Putamen (tissue), 1 donor: Measurements from ENCODE around the gene COL15A1.

Experiments used
- DNase-seq: peaks from one replicate; pipeline ENCODE4 v3.0.0-alpha.2; 2016; ENCODE audit warnings: low spot score

COL15A1 gene

GRCh38 chr9:98916660-98917059 is 27.0 kb upstream of the COL15A1 start:
- no peak for DNase-seq

- DNase-seq, result no peak
These were observed 25.8 kb upstream of the COL15A1 start for GRCh38 chr9:98917746-98918487.

- DNase-seq, result no peak
These were observed 22.0 kb upstream of the COL15A1 start for GRCh38 chr9:98921732-98922131.

- DNase-seq, result no peak
These were observed 20.8 kb upstream of the COL15A1 start for GRCh38 chr9:98922721-98923435.

- DNase-seq, result no peak
These were observed 20.1 kb upstream of the COL15A1 start for GRCh38 chr9:98923451-98924123.

- no peak for DNase-seq
These were observed 18.5 kb upstream of the COL15A1 start for GRCh38 chr9:98924946-98925820.

- no peak for DNase-seq
These were observed 17.8 kb upstream of the COL15A1 start for GRCh38 chr9:98925956-98926355.

GRCh38 chr9:98927724-98928123 is 16.0 kb upstream of the COL15A1 start:
- DNase-seq, result no peak

- DNase-seq, result no peak
These were observed 14.6 kb upstream of the COL15A1 start for GRCh38 chr9:98929071-98929470.

GRCh38 chr9:98929895-98930341 is 13.8 kb upstream of the COL15A1 start:
- no peak for DNase-seq

- DNase-seq, result no peak
These were observed 12.9 kb upstream of the COL15A1 start for GRCh38 chr9:98930792-98931191.

GRCh38 chr9:98931600-98932389 is 11.9 kb upstream of the COL15A1 start:
- DNase-seq, result no peak

- DNase-seq, result no peak
These were observed 10.5 kb upstream of the COL15A1 start for GRCh38 chr9:98933185-98933584.

GRCh38 chr9:98933890-98934289 is 9.8 kb upstream of the COL15A1 start:
- no peak for DNase-seq

GRCh38 chr9:98935071-98935505 is 8.6 kb upstream of the COL15A1 start:
- no peak for DNase-seq

GRCh38 chr9:98940276-98940675 is 3.4 kb upstream of the COL15A1 start:
- DNase-seq, result no peak

- no peak for DNase-seq
These were observed 1.7 kb upstream of the COL15A1 start for GRCh38 chr9:98941946-98942523.

- no peak for DNase-seq
These were observed 613 bp upstream of the COL15A1 start for GRCh38 chr9:98942906-98943681.

GRCh38 chr9:98944057-98944733 is 488 bp downstream of the COL15A1 start:
- DNase-seq, result no peak
